ENCODE data around the gene UNK. TPM values are rescaled to one million over a fixed set of nuclear protein-coding genes. Genes with fewer than 3 reads are reported as not detected.

The UNK gene
- total and polyA plus RNA-seq, 9 of the 15 experiments (the other 6 are each of a cell fraction or from before 2014, with no cell fraction given) = 12.8 to 38.6 (median 24.8) TPM

- TF ChIP-seq MEIS2 (IDR thresholded peaks at IDR 0.05; ENCODE audit: partially characterized antibody) (no peak), RB1 (IDR thresholded peaks at IDR 0.05; ENCODE audit: low read depth) (no peak), HINFP (tag; conservative IDR thresholded peaks at IDR 0.05; ENCODE audit: low read depth) (peak; percentile 67), SNRNP70 (optimal IDR thresholded peaks at IDR 0.05; ENCODE audit: low read depth, low read length) (peak; percentile 73), TCF3 (CRISPR knock-in tag; IDR thresholded peaks at IDR 0.05) (no peak), ZNF197 (CRISPR knock-in tag; IDR thresholded peaks at IDR 0.05; ENCODE audit: low read depth) (no peak), ZBTB8A (IDR thresholded peaks at IDR 0.05; ENCODE audit: partially characterized antibody) (no peak), MBD1 (CRISPR knock-in tag; IDR thresholded peaks at IDR 0.05) (no peak), SIX5 (IDR thresholded peaks at IDR 0.05; ENCODE audit: borderline replicate concordance in 1 of 2, insufficient read depth in 1 of 2, low read depth in 1 of 2, low read length in 2 of 2) (no peak), RHOXF2B (CRISPR knock-in tag; conservative IDR thresholded peaks at IDR 0.05) (no peak), THRA (IDR thresholded peaks at IDR 0.05) (no peak), ASH1L (IDR thresholded peaks at IDR 0.05; ENCODE audit: borderline replicate concordance, low read depth, partially characterized antibody) (no peak), THRAP3 (IDR thresholded peaks at IDR 0.05; ENCODE audit: borderline replicate concordance) (0 out of 2 replicates have a peak, but pooled peaks have one; percentile 2), TRIM25 (IDR thresholded peaks at IDR 0.05; ENCODE audit: borderline replicate concordance) (no peak), CBFA2T2 (conservative IDR thresholded peaks at IDR 0.05) (no peak), CBX3 (IDR thresholded peaks at IDR 0.05; ENCODE audit: borderline replicate concordance in 1 of 2, low read length in 2 of 2) (no peak), NKRF (IDR thresholded peaks at IDR 0.05; ENCODE audit: borderline replicate concordance) (peak; percentile 48; the same call in 1 of the 2 replicates), HNRNPLL (IDR thresholded peaks at IDR 0.05; ENCODE audit: low read depth, low read length, poor library complexity, severe bottlenecking) (no peak)
These were observed 5.8 kb upstream of the UNK start (continued) for GRCh38 chr17:75778861-75779249.
